Endodermal cell (in vitro differentiated cells): ENCODE measurements around the gene GNB1. TPM values are rescaled to one million over a fixed set of nuclear protein-coding genes. Genes with fewer than 3 reads are reported as not detected.

Experiments used
- DNase-seq: peaks from one replicate; pipeline ENCODE4 v3.0.0-alpha.2; 2017
- H3K27ac ChIP-seq: 2 replicates; pipeline ENCODE4 v1.5.1; 2013; ENCODE audit warnings: mild to moderate bottlenecking, low read depth, low read length, moderate library complexity
- H3K27me3 ChIP-seq: 2 replicates; pipeline ENCODE4 v1.6.1; 2013; ENCODE audit warnings: mild to moderate bottlenecking, low read length, moderate library complexity; ENCODE audit not compliant: insufficient read depth, control insufficient read depth, poor library complexity, severe bottlenecking
- H3K36me3 ChIP-seq: 2 replicates; pipeline ENCODE4 v1.7.0; 2013; ENCODE audit warnings: mild to moderate bottlenecking, low read length, moderate library complexity; ENCODE audit not compliant: control insufficient read depth, insufficient read depth
- H3K4me1 ChIP-seq: one replicate; pipeline ENCODE4 v1.7.0; 2013; ENCODE audit warnings: low read length; ENCODE audit not compliant: control insufficient read depth, insufficient read depth
- H3K4me3 ChIP-seq: 2 replicates; pipeline ENCODE4 v1.5.1; 2013; ENCODE audit warnings: mild to moderate bottlenecking, low read length, moderate library complexity
- H3K9ac ChIP-seq: 2 replicates; pipeline ENCODE4 v1.6.1; 2013; ENCODE audit warnings: mild to moderate bottlenecking, low read length, moderate library complexity; ENCODE audit not compliant: poor library complexity, severe bottlenecking; ENCODE audit errors: extremely low read depth
- H3K9me3 ChIP-seq: 2 replicates; pipeline ENCODE4 v1.6.1; 2013; ENCODE audit warnings: mild to moderate bottlenecking, low read length, moderate library complexity; ENCODE audit not compliant: control insufficient read depth
- H3K27ac Mint-ChIP-seq: 2 replicates; pipeline ENCODE4 v1.8.0; 2020; ENCODE audit warnings: mixed read lengths
- H3K27me3 Mint-ChIP-seq: 2 replicates; pipeline ENCODE4 v1.8.0; 2021; ENCODE audit warnings: mild to moderate bottlenecking, mixed read lengths; ENCODE audit not compliant: insufficient read depth
- H3K36me3 Mint-ChIP-seq: 2 replicates; pipeline ENCODE4 v1.8.0; 2020; ENCODE audit warnings: low read depth, mixed read lengths
- H3K4me1 Mint-ChIP-seq: 2 replicates; pipeline ENCODE4 v1.8.0; 2020; ENCODE audit warnings: mixed read lengths
- H3K4me3 Mint-ChIP-seq: 2 replicates; pipeline ENCODE4 v1.8.0; 2020; ENCODE audit warnings: mild to moderate bottlenecking, moderate library complexity, mixed read lengths
- H3K9me3 Mint-ChIP-seq: 2 replicates; pipeline ENCODE4 v1.8.0; 2020; ENCODE audit warnings: mild to moderate bottlenecking, mixed read lengths
- WGBS, 2 experiments: methylation state at CpG; one replicate each; pipeline versions ENCODE4 v1.1.5 to v1.1.7; 2013; ENCODE audit warnings: missing lambda C conversion rate in 2 of 2, mixed read lengths in 1 of 2; ENCODE audit not compliant: insufficient coverage in 1 of 2, insufficient read length in 1 of 2; 5-methylcytosine and 5-hydroxymethylcytosine counted together
- total RNA-seq, 2 donors: library from RNA; stranded (reverse); fragmentation: NEBNext Ultra II Directional in 1 of 2; extraction: Animal tissue kit (Norgen Biotek cat#: 25700) in 1 of 2; gene quantifications; 2 replicates in 1 of 2; 3 replicates in 1 of 2; pipeline ENCODE4 v1.2.1, GENCODE V29; 2021
- TF ChIP-seq, protein P1 (sequence below): fragments of 200-600 bp; sonication (generic); conservative IDR thresholded peaks from 2 replicates; pipeline ENCODE4 v1.5.0; 2021; ENCODE audit warnings: antibody characterized with exemption, mild to moderate bottlenecking

The GNB1 gene
- total RNA-seq, 2 donors from 2014 or later, result 369 to 371 TPM

DNA sequence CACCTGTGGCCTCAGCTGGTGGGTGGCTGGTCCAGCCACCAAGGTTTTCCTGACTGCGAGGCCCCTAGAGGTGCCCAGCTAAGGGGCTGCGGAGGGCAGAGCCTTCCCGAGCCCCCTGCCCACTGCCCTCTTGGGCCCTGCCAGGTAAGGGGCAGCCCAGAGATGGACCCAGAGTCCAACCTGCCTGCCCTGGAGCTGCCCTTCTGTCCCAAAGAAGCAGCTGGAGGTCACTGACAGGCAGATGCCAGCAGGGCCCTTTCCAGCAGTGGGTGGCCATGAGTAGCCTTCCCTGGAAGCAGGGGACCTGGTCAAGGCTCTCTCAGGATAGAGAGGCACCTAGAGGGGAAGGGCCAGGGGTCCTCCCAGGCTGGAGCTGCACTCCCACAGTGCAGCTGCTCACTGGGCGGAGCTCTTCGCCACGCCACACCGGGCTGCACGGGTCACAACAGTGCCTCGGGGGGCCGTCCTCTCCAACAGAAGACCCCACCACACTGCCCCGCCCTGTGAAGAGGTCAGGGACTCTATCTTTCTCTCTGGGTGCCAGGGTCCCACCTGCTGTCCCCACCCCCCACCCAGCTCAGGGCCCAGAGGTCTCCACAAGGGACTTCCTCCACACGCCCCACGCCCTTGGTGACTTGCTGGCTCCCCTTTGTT is 10.9 kb upstream of the GNB1 start:
- Mint-ChIP-seq H3K4me3 (no peak overlapping the region), H3K9me3 (peaks cover 4% of the 10 kb centered on the region), H3K27me3 (peaks cover 1% of the 10 kb centered on the region), H3K36me3 (no peaks in the 10 kb centered on the region), H3K27ac (no peak overlapping the region), H3K4me1 (peaks cover 5% of the 10 kb centered on the region)
- Histone ChIP-seq H3K4me3 (no peak overlapping the region), H3K9me3 (peaks cover 5% of the 10 kb centered on the region), H3K27ac (no peak overlapping the region), H3K27me3 (no peaks in the 10 kb centered on the region), H3K4me1 (no peaks in the 10 kb centered on the region), H3K36me3 (no peaks in the 10 kb centered on the region), H3K9ac (no peak overlapping the region)
- 82 to 100% methylated on average over 3 to 13 of the region's 13 CpGs for WGBS, 2 experiments
- peak; percentile 48 for DNase-seq
- TF ChIP-seq, protein P1, sequence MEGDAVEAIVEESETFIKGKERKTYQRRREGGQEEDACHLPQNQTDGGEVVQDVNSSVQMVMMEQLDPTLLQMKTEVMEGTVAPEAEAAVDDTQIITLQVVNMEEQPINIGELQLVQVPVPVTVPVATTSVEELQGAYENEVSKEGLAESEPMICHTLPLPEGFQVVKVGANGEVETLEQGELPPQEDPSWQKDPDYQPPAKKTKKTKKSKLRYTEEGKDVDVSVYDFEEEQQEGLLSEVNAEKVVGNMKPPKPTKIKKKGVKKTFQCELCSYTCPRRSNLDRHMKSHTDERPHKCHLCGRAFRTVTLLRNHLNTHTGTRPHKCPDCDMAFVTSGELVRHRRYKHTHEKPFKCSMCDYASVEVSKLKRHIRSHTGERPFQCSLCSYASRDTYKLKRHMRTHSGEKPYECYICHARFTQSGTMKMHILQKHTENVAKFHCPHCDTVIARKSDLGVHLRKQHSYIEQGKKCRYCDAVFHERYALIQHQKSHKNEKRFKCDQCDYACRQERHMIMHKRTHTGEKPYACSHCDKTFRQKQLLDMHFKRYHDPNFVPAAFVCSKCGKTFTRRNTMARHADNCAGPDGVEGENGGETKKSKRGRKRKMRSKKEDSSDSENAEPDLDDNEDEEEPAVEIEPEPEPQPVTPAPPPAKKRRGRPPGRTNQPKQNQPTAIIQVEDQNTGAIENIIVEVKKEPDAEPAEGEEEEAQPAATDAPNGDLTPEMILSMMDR, result no peak

DNA sequence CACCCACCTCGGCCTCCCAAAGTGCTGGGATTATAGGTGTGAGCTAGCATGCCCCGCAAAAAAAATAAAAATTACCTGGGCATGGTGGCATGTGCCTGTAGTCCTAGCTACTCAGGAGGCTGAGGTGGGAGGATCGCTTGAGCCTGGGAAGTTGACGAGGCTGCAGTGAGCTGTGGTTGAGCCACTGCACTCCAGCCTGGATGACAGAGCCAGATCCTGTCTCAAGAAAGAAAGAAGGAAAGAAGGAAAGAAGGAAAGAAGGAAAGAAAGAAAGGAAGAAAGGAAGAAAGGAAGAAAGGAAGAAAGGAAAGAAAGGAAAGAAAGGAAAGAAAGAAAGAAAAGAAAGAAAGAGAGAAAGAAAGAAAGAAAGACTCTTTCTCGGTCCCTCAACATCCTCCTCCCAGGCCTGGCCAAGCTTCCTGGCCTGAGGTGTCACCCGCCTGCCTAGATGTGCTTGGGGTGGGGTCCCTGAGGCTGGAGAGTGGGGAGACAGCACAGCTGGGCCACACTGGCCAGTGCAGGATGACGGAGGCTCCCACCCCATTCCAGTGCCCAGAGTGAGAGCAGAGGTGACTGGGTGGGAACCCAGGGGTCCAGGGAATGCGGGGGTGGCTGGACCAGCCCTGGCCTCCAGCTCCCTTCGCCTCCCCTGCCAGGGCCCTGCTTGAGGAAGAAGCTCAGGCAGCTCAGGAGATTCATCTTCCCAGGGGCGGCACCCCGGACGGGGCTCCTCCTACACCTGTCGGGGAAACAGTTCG is 10.2 kb upstream of the GNB1 start:
- Histone ChIP-seq H3K9ac (no peak overlapping the region), H3K27me3 (no peaks in the 10 kb centered on the region), H3K36me3 (no peaks in the 10 kb centered on the region), H3K27ac (no peak overlapping the region), H3K4me1 (no peaks in the 10 kb centered on the region), H3K9me3 (peaks cover 5% of the 10 kb centered on the region), H3K4me3 (no peak overlapping the region)
- TF ChIP-seq, protein P1, result no peak
- Mint-ChIP-seq H3K4me1 (peaks cover 5% of the 10 kb centered on the region), H3K4me3 (no peak overlapping the region), H3K27me3 (peaks cover 1% of the 10 kb centered on the region), H3K36me3 (no peaks in the 10 kb centered on the region), H3K9me3 (peaks cover 4% of the 10 kb centered on the region), H3K27ac (no peak overlapping the region)
- WGBS, 2 experiments, result 89 to 92% methylated on average over 9 to 14 of the region's 14 CpGs
- DNase-seq, result peak; percentile 53

DNA sequence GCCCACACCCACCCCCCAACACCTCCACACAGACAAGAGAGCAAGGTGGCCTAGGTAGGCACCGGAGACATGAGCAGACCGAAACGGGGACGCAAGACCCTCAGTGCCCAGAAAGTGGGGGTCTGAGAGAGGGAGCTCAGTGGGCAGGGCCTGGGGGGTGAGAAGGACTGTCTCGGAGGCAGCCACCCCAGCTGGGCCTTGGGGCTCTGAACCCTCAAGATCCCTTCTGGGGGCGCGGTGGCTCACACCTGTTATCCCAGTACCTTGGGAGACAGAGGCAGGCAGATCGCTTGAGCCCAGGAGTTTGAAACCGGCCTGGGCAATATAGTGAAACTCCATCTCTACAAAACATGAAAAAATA is 9.1 kb upstream of the GNB1 start:
- H3K9ac ChIP-seq, result no peak overlapping the region
- peaks cover 3% of the 10 kb centered on the region for H3K4me1 ChIP-seq
- Mint-ChIP-seq H3K4me3 (no peak overlapping the region), H3K27ac (no peak overlapping the region), H3K27me3 (peaks cover 1% of the 10 kb centered on the region), H3K36me3 (no peaks in the 10 kb centered on the region), H3K9me3 (peaks cover 4% of the 10 kb centered on the region), H3K4me1 (peaks cover 9% of the 10 kb centered on the region)
- no peak overlapping the region for H3K27ac ChIP-seq
- no peaks in the 10 kb centered on the region for H3K36me3 ChIP-seq
- TF ChIP-seq, protein P1, result no peak
- WGBS, 2 experiments, result 96 to 100% methylated on average over 1 to 9 of the region's 9 CpGs
- no peaks in the 10 kb centered on the region for H3K27me3 ChIP-seq
- no peak overlapping the region for H3K4me3 ChIP-seq
- no peak for DNase-seq
- H3K9me3 ChIP-seq, result peaks cover 5% of the 10 kb centered on the region
